Liver (tissue), 3 donors: ENCODE results near the gene CEND1.

Experiments used
- CTCF ChIP-seq: fragments of 150-350 bp; IDR thresholded peaks from 2 replicates; pipeline ENCODE4 v1.5.1; 2017; ENCODE audit warnings: improper control_type of control experiment, low read depth, low read length; ENCODE audit not compliant: missing input control
- RXRA ChIP-seq, 2 donors: IDR thresholded peaks; 2 replicates each; pipeline ENCODE4 v1.6.1; 2017 to 2018; ENCODE audit warnings: antibody characterized with exemption in 2 of 2, mild to moderate bottlenecking in 1 of 2
- YY1 ChIP-seq: IDR thresholded peaks from 2 replicates; pipeline ENCODE4 v1.6.1; 2016; ENCODE audit warnings: antibody characterized with exemption, mild to moderate bottlenecking
- donor health status: healthy.
- donor health status: healthy.

GRCh38 chr11:824292-824880, 34.5 kb upstream of the CEND1 start:
- TF ChIP-seq CTCF (no peak), YY1 (no peak), RXRA (IDR thresholded peaks at IDR 0.05) (no peak)
